SU-DHL-6 (cell line): ENCODE data around the gene PRMT5.

Experiments used
- H2AFZ ChIP-seq: fragments of 200-600 bp; sonication (generic); 2 replicates; pipeline ENCODE4 v1.6.1; 2014; ENCODE audit warnings: low read depth, mild to moderate bottlenecking, moderate library complexity, mixed read lengths, antibody characterized with exemption, low read length; ENCODE audit not compliant: severe bottlenecking
- H3F3A ChIP-seq: fragments of 200-600 bp; shearing (Covaris generic); 2 replicates; pipeline ENCODE4 v1.6.0; 2016; ENCODE audit warnings: antibody characterized with exemption, mild to moderate bottlenecking; ENCODE audit not compliant: insufficient read depth
- H3K27ac ChIP-seq: fragments of 200-600 bp; sonication (generic); 2 replicates; pipeline ENCODE4 v1.5.1; 2016; ENCODE audit warnings: low read depth, mild to moderate bottlenecking, low read length, moderate library complexity, mixed read lengths
- H3K27me3 ChIP-seq: fragments of 200-600 bp; sonication (generic), shearing (Covaris generic); 2 replicates; pipeline ENCODE4 v1.6.0; 2014; ENCODE audit warnings: mild to moderate bottlenecking, low read length
- H3K36me3 ChIP-seq: fragments of 200-600 bp; sonication (generic); 2 replicates; pipeline ENCODE4 v1.6.1; 2014; ENCODE audit warnings: mild to moderate bottlenecking, low read length, mixed read lengths
- H3K4me2 ChIP-seq: fragments of 300-600, 200-600 bp; shearing (Covaris generic), sonication (generic); 2 replicates; pipeline ENCODE4 v1.6.0; 2014; ENCODE audit warnings: low read length, low read depth, mild to moderate bottlenecking; ENCODE audit not compliant: poor library complexity, severe bottlenecking
- H3K4me3 ChIP-seq: fragments of 200-600 bp; sonication (generic); 2 replicates; pipeline ENCODE4 v1.5.1; 2014; ENCODE audit warnings: antibody characterized with exemption, low read length, mild to moderate bottlenecking, mixed read lengths; ENCODE audit not compliant: insufficient read depth, poor library complexity, severe bottlenecking
- H3K79me2 ChIP-seq: fragments of 200-600 bp; sonication (generic); 2 replicates; pipeline ENCODE4 v1.6.1; 2014; ENCODE audit warnings: mild to moderate bottlenecking, low read length, moderate library complexity; ENCODE audit not compliant: insufficient read depth
- H3K9ac ChIP-seq: fragments of 200-600 bp; sonication (generic); 2 replicates; pipeline ENCODE4 v1.7.0; 2014; ENCODE audit warnings: mild to moderate bottlenecking, low read length
- H3K9me2 ChIP-seq: fragments of 200-600 bp; sonication (generic); replicated peaks from 2 replicates; pipeline ENCODE4 v1.6.1; 2014; ENCODE audit warnings: low read length; ENCODE audit not compliant: insufficient read depth
- H3K9me3 ChIP-seq: fragments of 200-600 bp; sonication (generic); 2 replicates; pipeline ENCODE4 v1.6.1; 2014; ENCODE audit warnings: low read length, mixed read lengths; ENCODE audit not compliant: insufficient read depth
- H4K20me1 ChIP-seq: fragments of 200-600 bp; sonication (generic); 2 replicates; pipeline ENCODE4 v1.6.1; 2014; ENCODE audit warnings: low read depth, mild to moderate bottlenecking, antibody characterized with exemption, low read length, moderate library complexity, mixed read lengths
- EZH2phosphoT487 ChIP-seq: fragments of 200-600 bp; sonication (generic), shearing (Covaris generic); conservative IDR thresholded peaks from 2 replicates; pipeline ENCODE4 v1.6.1; 2018; ENCODE audit warnings: mild to moderate bottlenecking, antibody characterized with exemption, low read length, moderate library complexity, mixed read lengths
- TF ChIP-seq, protein P1 (sequence below): fragments of 200-600 bp; sonication (generic); IDR thresholded peaks from one replicate; pipeline ENCODE4 v1.5.1; 2017; ENCODE audit warnings: antibody characterized with exemption, mild to moderate bottlenecking, low read length, moderate library complexity; ENCODE audit not compliant: insufficient read depth, poor library complexity, severe bottlenecking

PRMT5 gene

DNA sequence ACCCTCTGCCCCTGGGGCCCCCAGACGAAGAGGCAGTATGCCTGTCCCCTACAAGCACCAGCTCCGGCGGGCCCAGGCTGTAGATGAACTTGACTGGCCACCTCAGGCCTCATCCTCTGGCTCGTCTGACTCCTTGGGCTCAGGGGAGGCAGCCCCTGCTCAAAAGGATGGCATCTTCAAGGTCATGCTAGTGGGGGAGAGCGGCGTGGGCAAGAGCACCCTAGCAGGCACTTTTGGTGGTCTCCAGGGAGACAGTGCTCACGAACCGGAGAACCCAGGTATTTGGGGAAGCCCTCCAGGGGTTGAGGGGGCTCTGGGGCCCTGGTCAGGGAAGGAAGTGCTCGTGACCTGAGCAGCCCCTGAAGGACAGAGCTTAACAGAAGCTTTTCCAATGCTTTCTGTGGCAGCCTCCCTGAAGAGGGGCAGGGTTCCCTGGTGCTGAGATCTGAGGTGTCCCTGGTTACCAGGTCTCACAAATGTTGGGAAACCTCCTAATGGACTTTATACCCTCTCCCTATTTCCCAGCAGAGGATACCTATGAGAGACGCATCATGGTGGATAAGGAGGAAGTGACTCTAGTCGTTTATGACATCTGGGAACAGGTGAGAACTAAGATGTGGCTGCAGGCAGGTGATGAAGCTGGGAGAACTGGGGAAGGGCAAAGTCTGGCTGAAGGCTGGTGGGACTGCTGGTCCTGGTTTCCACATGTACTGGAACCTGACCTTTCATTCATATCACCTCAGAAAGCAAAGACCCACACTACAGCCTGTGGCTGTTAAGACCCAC, 44.2 kb downstream of the PRMT5 start:
- H4K20me1 ChIP-seq, result no peaks in the 10 kb centered on the region
- no peaks in the 10 kb centered on the region for H3K27me3 ChIP-seq
- no peaks in the 10 kb centered on the region for H3K9me2 ChIP-seq
- H3K4me2 ChIP-seq, result no peak overlapping the region
- no peak overlapping the region for H3K4me3 ChIP-seq
- no peak overlapping the region for H3K27ac ChIP-seq
- H2AFZ ChIP-seq, result no peak overlapping the region
- no peaks in the 10 kb centered on the region for H3K9me3 ChIP-seq
- TF ChIP-seq EZH2phosphoT487, result no peak
- TF ChIP-seq, protein P1, sequence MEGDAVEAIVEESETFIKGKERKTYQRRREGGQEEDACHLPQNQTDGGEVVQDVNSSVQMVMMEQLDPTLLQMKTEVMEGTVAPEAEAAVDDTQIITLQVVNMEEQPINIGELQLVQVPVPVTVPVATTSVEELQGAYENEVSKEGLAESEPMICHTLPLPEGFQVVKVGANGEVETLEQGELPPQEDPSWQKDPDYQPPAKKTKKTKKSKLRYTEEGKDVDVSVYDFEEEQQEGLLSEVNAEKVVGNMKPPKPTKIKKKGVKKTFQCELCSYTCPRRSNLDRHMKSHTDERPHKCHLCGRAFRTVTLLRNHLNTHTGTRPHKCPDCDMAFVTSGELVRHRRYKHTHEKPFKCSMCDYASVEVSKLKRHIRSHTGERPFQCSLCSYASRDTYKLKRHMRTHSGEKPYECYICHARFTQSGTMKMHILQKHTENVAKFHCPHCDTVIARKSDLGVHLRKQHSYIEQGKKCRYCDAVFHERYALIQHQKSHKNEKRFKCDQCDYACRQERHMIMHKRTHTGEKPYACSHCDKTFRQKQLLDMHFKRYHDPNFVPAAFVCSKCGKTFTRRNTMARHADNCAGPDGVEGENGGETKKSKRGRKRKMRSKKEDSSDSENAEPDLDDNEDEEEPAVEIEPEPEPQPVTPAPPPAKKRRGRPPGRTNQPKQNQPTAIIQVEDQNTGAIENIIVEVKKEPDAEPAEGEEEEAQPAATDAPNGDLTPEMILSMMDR, result no peak
- H3F3A ChIP-seq, result peaks cover 24% of the 10 kb centered on the region
- H3K36me3 ChIP-seq, result no peaks in the 10 kb centered on the region
- no peak overlapping the region for H3K9ac ChIP-seq
- no peaks in the 10 kb centered on the region for H3K79me2 ChIP-seq

DNA sequence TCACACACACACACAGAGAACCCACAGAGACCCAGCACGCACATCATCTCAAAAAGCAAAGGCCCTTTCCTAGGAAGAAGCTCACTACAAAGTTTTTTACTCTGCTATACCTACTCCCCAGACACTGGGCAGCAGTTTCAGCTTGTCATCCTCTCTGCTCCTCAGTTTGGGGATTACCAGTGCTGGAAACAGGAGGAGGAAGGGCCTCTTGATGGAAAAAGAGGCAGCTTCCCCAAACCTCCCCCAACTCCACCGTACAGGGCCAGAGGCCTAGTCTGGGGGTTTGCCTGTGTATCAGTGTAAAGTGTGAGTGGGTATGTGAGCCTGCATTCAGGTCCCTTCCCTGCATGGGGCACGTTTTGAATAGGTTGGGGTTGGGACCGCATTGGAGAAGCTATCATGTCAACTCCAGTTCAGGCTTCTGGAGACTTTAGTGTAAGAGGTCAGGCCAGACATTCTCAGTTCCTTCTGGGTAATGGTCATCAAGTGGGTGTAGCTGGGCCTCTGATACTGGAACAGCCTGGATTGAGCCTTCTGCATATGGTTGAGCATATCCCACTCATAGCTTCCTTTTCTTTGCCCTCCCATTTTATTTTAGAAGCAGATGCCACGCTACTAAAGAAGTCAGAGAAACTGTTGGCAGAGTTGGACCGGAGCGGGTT, 45.0 kb downstream of the PRMT5 start:
- Histone ChIP-seq H3K4me2 (no peak overlapping the region), H3K9ac (no peak overlapping the region)

DNA sequence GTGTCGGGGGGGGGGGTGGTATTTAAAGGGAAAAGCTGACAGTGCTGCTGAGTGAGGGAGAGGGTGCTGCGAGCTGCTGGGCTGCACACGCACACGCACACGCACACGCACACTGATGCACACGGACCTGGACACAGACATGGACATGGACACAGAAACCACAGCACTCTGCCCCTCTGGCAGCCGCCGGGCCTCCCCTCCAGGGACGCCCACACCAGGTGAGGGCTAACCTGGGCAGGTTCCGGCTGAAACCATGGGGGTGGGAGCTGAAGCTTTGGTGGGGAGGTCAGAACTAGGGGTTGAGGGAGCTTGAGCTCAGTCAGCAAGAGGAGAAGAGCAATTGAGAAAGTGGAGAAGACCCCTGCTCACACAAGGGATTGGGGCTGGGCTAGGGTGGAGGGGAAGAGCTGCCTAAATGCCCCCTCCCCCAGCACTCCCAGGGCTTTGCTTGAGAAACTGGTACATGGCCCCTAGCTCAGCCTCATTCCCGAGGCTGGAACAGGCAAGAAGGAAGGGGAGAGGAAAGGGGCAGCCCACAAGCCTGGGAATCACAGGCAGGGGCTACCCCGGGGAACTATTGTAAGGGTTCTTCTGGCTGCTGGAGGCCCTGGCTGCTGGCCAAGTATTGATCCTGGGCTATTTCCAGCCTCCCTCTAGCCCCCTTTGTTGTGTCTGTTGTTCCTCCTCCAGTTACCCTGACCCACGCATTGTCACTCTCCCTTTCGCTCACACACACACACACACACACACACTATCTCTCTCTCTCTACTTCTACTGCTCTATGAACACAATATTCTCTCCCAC, 45.8 kb downstream of the PRMT5 start, which contains the start of gene REM2:
TSS of gene REM2 (plus strand) at position 50 of the 804 bp plus-strand sequence. CDS start at position 116, 66 bp downstream.
- H3F3A ChIP-seq, result peaks cover 22% of the 10 kb centered on the region
- no peaks in the 10 kb centered on the region for H4K20me1 ChIP-seq
- no peaks in the 10 kb centered on the region for H3K36me3 ChIP-seq
- no peaks in the 10 kb centered on the region for H3K79me2 ChIP-seq
- H3K9ac ChIP-seq, result no peak within 1 kb of the TSS
- TF ChIP-seq, protein P1, result no peak
- TF ChIP-seq EZH2phosphoT487, result no peak
- H3K27ac ChIP-seq, result no peak within 1 kb of the TSS
- H3K4me2 ChIP-seq, result no peak within 1 kb of the TSS
- H3K4me3 ChIP-seq, result no peak within 1 kb of the TSS
- no peaks in the 10 kb centered on the region for H3K27me3 ChIP-seq
- H3K9me2 ChIP-seq, result no peaks in the 10 kb centered on the region
- H2AFZ ChIP-seq, result no peak within 1 kb of the TSS
- no peaks in the 10 kb centered on the region for H3K9me3 ChIP-seq

More for the DNA sequence above, 45.0 kb downstream of the PRMT5 start:
- TF ChIP-seq, protein P1, result no peak
- Histone ChIP-seq H3K9me2 (no peaks in the 10 kb centered on the region), H3K27me3 (no peaks in the 10 kb centered on the region), H2AFZ (no peak overlapping the region), H3K36me3 (no peaks in the 10 kb centered on the region), H3K9me3 (no peaks in the 10 kb centered on the region), H3K79me2 (no peaks in the 10 kb centered on the region), H3F3A (peaks cover 24% of the 10 kb centered on the region), H3K4me3 (no peak overlapping the region), H4K20me1 (no peaks in the 10 kb centered on the region), H3K27ac (no peak overlapping the region)
